NB4 (cell line): ENCODE measurements around the gene POLR2C.

Experiments
- DNase-seq: peaks from one replicate; pipeline ENCODE4 v3.0.0; 2010; ENCODE audit warnings: low read depth
- H3K4me3 ChIP-seq: one replicate; pipeline ENCODE4 v1.5.1; 2011; ENCODE audit warnings: mild to moderate bottlenecking, low read depth, low read length, moderate library complexity
- CTCF ChIP-seq: IDR thresholded peaks from one replicate; pipeline ENCODE4 v1.5.1; 2012; ENCODE audit warnings: low read depth, low read length
- MAX ChIP-seq: IDR thresholded peaks from 2 replicates; pipeline ENCODE4 v1.6.1; 2011; ENCODE audit warnings: low read depth, low read length
- MYC ChIP-seq: IDR thresholded peaks from 2 replicates; pipeline ENCODE4 v1.6.1; 2011; ENCODE audit warnings: low read depth, low read length
- POLR2A ChIP-seq: IDR thresholded peaks from 2 replicates; pipeline ENCODE4 v1.6.1; 2011; ENCODE audit warnings: mild to moderate bottlenecking; ENCODE audit not compliant: insufficient read length; ENCODE audit errors: extremely low read depth

The POLR2C gene

GRCh38 chr16:57475711-57476339 lies 13.3 kb downstream of the POLR2C start:
- no peak overlapping the region for H3K4me3 ChIP-seq
- DNase-seq, result peak; percentile 90
- TF ChIP-seq CTCF (peak; percentile 51), POLR2A (no peak), MAX (peak; percentile 63), MYC (0 out of 2 replicates have a peak, but pooled peaks have one; percentile 22)

- no peak overlapping the region for H3K4me3 ChIP-seq
- DNase-seq, result peak; percentile 29
- TF ChIP-seq CTCF (no peak), MYC (no peak), POLR2A (no peak), MAX (no peak)
These were observed 14.3 kb downstream of the POLR2C start for GRCh38 chr16:57476546-57477410.

GRCh38 chr16:57477531-57478202 lies 15.2 kb downstream of the POLR2C start:
- no peak for DNase-seq
- H3K4me3 ChIP-seq, result no peak overlapping the region
- TF ChIP-seq CTCF (no peak), MAX (no peak), POLR2A (no peak), MYC (no peak)

GRCh38 chr16:57478396-57479204 lies 16.1 kb downstream of the POLR2C start:
- H3K4me3 ChIP-seq, result no peak overlapping the region
- no peak for TF ChIP-seq MYC
- TF ChIP-seq POLR2A, result no peak
- TF ChIP-seq CTCF, result no peak
- no peak for DNase-seq

- H3K4me3 ChIP-seq, result no peak overlapping the region
- TF ChIP-seq CTCF (no peak), POLR2A (no peak), MAX (no peak), MYC (no peak)
- no peak for DNase-seq
These were observed 16.9 kb downstream of the POLR2C start for GRCh38 chr16:57479205-57479975.
